H1 (cell line): ENCODE data around the gene IL5.

Source experiments
- EP300 ChIP-seq, 2 experiments: IDR thresholded peaks; 1 replicate in 1 of 2; 2 replicates in 1 of 2; pipeline ENCODE4 v1.6.1; 2011 to 2012; ENCODE audit warnings: low read depth in 2 of 2, low read length in 2 of 2, mild to moderate bottlenecking in 2 of 2, borderline replicate concordance in 1 of 2, inconsistent platforms in 1 of 2, moderate library complexity in 1 of 2
- SP2 ChIP-seq: IDR thresholded peaks from 2 replicates; pipeline ENCODE4 v1.6.1; 2012; ENCODE audit warnings: mild to moderate bottlenecking, low read length, inconsistent platforms
- ZNF274 ChIP-seq: IDR thresholded peaks from 2 replicates; pipeline ENCODE4 v1.7.0; 2012; ENCODE audit warnings: low read length, borderline replicate concordance; ENCODE audit errors: extremely low read depth
- TF ChIP-seq, protein P1 (sequence below), 3 experiments: IDR thresholded peaks; 1 replicate in 2 of 3; 2 replicates in 1 of 3; pipeline versions ENCODE4 v1.5.1 to v1.6.1; 2011; ENCODE audit warnings: low read length in 3 of 3, mild to moderate bottlenecking in 3 of 3, inconsistent platforms in 2 of 3, low read depth in 1 of 3, moderate library complexity in 1 of 3; ENCODE audit not compliant: insufficient read depth in 1 of 3; ENCODE audit errors: control extremely low read depth in 1 of 3
- TF ChIP-seq, protein P2 (sequence below): IDR thresholded peaks from 2 replicates; pipeline ENCODE4 v1.6.1; 2012; ENCODE audit warnings: low read length, inconsistent platforms

DNA sequence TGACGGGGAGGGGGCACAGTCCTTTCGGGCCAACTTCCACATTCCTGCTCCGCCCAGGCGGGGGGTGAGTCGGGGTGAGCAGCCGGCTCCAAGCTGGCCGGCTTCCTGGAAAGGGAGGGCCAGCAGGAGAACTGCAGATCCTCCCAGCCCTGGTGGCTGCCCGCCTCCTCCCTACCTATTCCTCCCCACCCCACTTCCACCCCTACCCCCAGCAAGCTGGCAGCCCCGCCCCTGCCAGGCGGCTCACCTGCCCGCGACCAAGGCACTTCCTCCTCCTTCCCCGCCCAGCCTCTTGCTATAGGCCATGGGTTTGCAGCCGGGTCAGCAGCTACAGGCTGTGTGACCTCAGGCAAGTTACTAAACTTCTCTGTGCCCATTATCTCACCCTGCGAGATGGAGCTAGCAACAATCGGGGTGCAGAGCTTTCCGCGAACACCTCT is 47.1 kb downstream of the IL5 start:
- TF ChIP-seq, protein P1, sequence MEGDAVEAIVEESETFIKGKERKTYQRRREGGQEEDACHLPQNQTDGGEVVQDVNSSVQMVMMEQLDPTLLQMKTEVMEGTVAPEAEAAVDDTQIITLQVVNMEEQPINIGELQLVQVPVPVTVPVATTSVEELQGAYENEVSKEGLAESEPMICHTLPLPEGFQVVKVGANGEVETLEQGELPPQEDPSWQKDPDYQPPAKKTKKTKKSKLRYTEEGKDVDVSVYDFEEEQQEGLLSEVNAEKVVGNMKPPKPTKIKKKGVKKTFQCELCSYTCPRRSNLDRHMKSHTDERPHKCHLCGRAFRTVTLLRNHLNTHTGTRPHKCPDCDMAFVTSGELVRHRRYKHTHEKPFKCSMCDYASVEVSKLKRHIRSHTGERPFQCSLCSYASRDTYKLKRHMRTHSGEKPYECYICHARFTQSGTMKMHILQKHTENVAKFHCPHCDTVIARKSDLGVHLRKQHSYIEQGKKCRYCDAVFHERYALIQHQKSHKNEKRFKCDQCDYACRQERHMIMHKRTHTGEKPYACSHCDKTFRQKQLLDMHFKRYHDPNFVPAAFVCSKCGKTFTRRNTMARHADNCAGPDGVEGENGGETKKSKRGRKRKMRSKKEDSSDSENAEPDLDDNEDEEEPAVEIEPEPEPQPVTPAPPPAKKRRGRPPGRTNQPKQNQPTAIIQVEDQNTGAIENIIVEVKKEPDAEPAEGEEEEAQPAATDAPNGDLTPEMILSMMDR (IDR thresholded peaks at IDR 0.05; ENCODE audit: control extremely low read depth in 1 of 3, insufficient read depth in 1 of 3, low read depth in 1 of 3, low read length in 3 of 3): no peak
- no peak for TF ChIP-seq EP300 (IDR thresholded peaks at IDR 0.05; ENCODE audit: borderline replicate concordance in 1 of 2, low read depth in 2 of 2, low read length in 2 of 2)
- TF ChIP-seq, protein P2, sequence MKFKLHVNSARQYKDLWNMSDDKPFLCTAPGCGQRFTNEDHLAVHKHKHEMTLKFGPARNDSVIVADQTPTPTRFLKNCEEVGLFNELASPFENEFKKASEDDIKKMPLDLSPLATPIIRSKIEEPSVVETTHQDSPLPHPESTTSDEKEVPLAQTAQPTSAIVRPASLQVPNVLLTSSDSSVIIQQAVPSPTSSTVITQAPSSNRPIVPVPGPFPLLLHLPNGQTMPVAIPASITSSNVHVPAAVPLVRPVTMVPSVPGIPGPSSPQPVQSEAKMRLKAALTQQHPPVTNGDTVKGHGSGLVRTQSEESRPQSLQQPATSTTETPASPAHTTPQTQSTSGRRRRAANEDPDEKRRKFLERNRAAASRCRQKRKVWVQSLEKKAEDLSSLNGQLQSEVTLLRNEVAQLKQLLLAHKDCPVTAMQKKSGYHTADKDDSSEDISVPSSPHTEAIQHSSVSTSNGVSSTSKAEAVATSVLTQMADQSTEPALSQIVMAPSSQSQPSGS: no peak
- TF ChIP-seq SP2: no peak
- no peak for TF ChIP-seq ZNF274
